ENCODE data around the gene DHRS3. TPM values are rescaled to one million over a fixed set of nuclear protein-coding genes. Genes with fewer than 3 reads are reported as not detected.

The DHRS3 gene
- total and polyA plus RNA-seq, 2 donors (not counting 3 experiments of a cell fraction or from before 2014, with no cell fraction given) = 54.3 to 75.2 TPM

GRCh38 chr1:12634696-12635202 lies 16.7 kb upstream of the DHRS3 start:
- FAIRE-seq = no peak

More at GRCh38 chr1:12634696-12635202, 16.7 kb upstream of the DHRS3 start:
- no peaks in the 10 kb centered on the region for H4K20me1 ChIP-seq (replicated peaks; ENCODE audit: control insufficient read depth, extremely low read depth, insufficient read depth, low read length)
- H3K4me1 ChIP-seq (ENCODE audit: control insufficient read depth, extremely low read depth, insufficient read depth, low read length) = peaks cover 12% of the 10 kb centered on the region
- H3K79me2 ChIP-seq (ENCODE audit: control insufficient read depth, insufficient read depth, low read length) = no peaks in the 10 kb centered on the region
- CTCF ChIA-PET = interaction anchor here (1.0 to 1.9 kb wide), 2 partner anchors 15 to 24 kb away, joined by 8 to 9 read pairs; no protein-coding TSS in a partner anchor
- BruUV-seq (replicated peaks) = no TSS peak
- H3K9me3 ChIP-seq (replicated peaks; ENCODE audit: control insufficient read depth, insufficient read depth, low read length) = no peaks in the 10 kb centered on the region
- dilution Hi-C loops (cut with MboI; ENCODE audit: extremely low pct_ligation_motif_present, low sequenced_read_pairs) (no loop called here), intact Hi-C loops (cut with micrococcal nuclease) (no loop called here)
- no peaks in the 10 kb centered on the region for H3K36me3 ChIP-seq (ENCODE audit: control insufficient read depth in 2 of 2, extremely low read depth in 1 of 2, insufficient read depth in 2 of 2, low read length in 2 of 2)
- no peak overlapping the region for H3K9ac ChIP-seq (replicated peaks; ENCODE audit: extremely low read depth, insufficient read depth, low read length)
- POLR2A ChIA-PET = no interaction called here
- no peak overlapping the region for H3K4me2 ChIP-seq (ENCODE audit: insufficient read depth, low read length)
- peak overlapping the region; percentile 6 for H2AFZ ChIP-seq (ENCODE audit: low read depth, low read length)
- DNase-seq (ENCODE audit: low read depth, low spot score) = peak; percentile 75
- TF ChIP-seq JUN (IDR thresholded peaks at IDR 0.05; ENCODE audit: borderline replicate concordance, insufficient read depth, insufficient read length, low read depth) (no peak), GATA2 (IDR thresholded peaks at IDR 0.05; ENCODE audit: insufficient read depth, insufficient read length, low read depth, low read length) (no peak), CTCF (IDR thresholded peaks at IDR 0.05; ENCODE audit: extremely low read depth in 1 of 2, insufficient read depth in 1 of 2, low read depth in 1 of 2, low read length in 2 of 2) (no peak), FOS (IDR thresholded peaks at IDR 0.05; ENCODE audit: borderline replicate concordance, insufficient read depth, low read length) (no peak), POLR2AphosphoS5 (IDR thresholded peaks at IDR 0.05; ENCODE audit: insufficient read depth, low read depth, low read length) (no peak), EZH2 (IDR thresholded peaks at IDR 0.05; ENCODE audit: borderline replicate concordance, low read depth, low read length, severe bottlenecking) (no peak), POLR2A (IDR thresholded peaks at IDR 0.05; ENCODE audit: low read depth, low read length) (no peak), MYC (IDR thresholded peaks at IDR 0.05; ENCODE audit: low read depth, low read length) (no peak), MAX (IDR thresholded peaks at IDR 0.05; ENCODE audit: insufficient read depth, insufficient read length) (no peak)
- H3K4me3 ChIP-seq (replicated peaks in 1 of 3; ENCODE audit: insufficient read depth in 1 of 3, low read depth in 1 of 3, low read length in 3 of 3) = no peak overlapping the region
- H3K27ac ChIP-seq (ENCODE audit: insufficient read depth, low read depth, low read length) = peak overlapping the region; percentile 26
- peaks cover 0 to under 1% of the 10 kb centered on the region in 2 experiments for H3K27me3 ChIP-seq (ENCODE audit: control insufficient read depth in 2 of 2, insufficient read depth in 2 of 2, low read length in 2 of 2)
- H3K9me1 ChIP-seq (replicated peaks; ENCODE audit: control insufficient read depth, extremely low read depth, insufficient read depth, low read length) = no peaks in the 10 kb centered on the region
